ENCODE data around the gene SRR.

SRR gene

GRCh38 chr17:2347805-2348685, 44.3 kb downstream of the SRR start:
- peak; percentile 73 for DNase-seq

- no peak for DNase-seq
Measured at GRCh38 chr17:2351269-2351668, 47.5 kb downstream of the SRR start.

- DNase-seq: no peak
Measured at GRCh38 chr17:2354311-2354710, 50.6 kb downstream of the SRR start.

GRCh38 chr17:2357237-2357636, 53.5 kb downstream of the SRR start:
- DNase-seq: no peak

- no peak for DNase-seq
Measured at GRCh38 chr17:2357931-2358434, 54.2 kb downstream of the SRR start.

- no peak for DNase-seq
Measured at GRCh38 chr17:2361010-2361760, 57.4 kb downstream of the SRR start.

- no peak for DNase-seq
Measured at GRCh38 chr17:2362016-2362415, 58.3 kb downstream of the SRR start.

GRCh38 chr17:2362416-2362815, 58.7 kb downstream of the SRR start:
- no peak for DNase-seq

GRCh38 chr17:2362881-2363280, 59.1 kb downstream of the SRR start:
- DNase-seq: no peak

- DNase-seq: no peak
Measured at GRCh38 chr17:2363318-2363717, 59.6 kb downstream of the SRR start.

GRCh38 chr17:2363851-2364762, 60.4 kb downstream of the SRR start:
- DNase-seq: no peak

GRCh38 chr17:2364763-2365116, 61.0 kb downstream of the SRR start:
- no peak for DNase-seq

GRCh38 chr17:2365132-2365531, 61.4 kb downstream of the SRR start:
- no peak for DNase-seq

GRCh38 chr17:2366747-2367494, 63.2 kb downstream of the SRR start:
- DNase-seq: no peak

- no peak for DNase-seq
Measured at GRCh38 chr17:2368359-2368758, 64.6 kb downstream of the SRR start.

- no peak for DNase-seq
Measured at GRCh38 chr17:2369039-2369438, 65.3 kb downstream of the SRR start.

- no peak for DNase-seq
Measured at GRCh38 chr17:2369551-2370210, 65.9 kb downstream of the SRR start.

- no peak for DNase-seq
Measured at GRCh38 chr17:2370211-2370589, 66.5 kb downstream of the SRR start.

GRCh38 chr17:2371183-2372130, 67.7 kb downstream of the SRR start:
- no peak for DNase-seq

- DNase-seq: no peak
Measured at GRCh38 chr17:2372180-2372579, 68.4 kb downstream of the SRR start.

- DNase-seq: no peak
Measured at GRCh38 chr17:2372681-2373080, 68.9 kb downstream of the SRR start.
